IPS DF 19.7 (cell line): ENCODE data around the gene PRADC1.

Experiments
- DNase-seq: peaks from one replicate; pipeline ENCODE4 v3.0.0-alpha.2; 2013; ENCODE audit warnings: low read depth, low spot score

Gene PRADC1

DNA sequence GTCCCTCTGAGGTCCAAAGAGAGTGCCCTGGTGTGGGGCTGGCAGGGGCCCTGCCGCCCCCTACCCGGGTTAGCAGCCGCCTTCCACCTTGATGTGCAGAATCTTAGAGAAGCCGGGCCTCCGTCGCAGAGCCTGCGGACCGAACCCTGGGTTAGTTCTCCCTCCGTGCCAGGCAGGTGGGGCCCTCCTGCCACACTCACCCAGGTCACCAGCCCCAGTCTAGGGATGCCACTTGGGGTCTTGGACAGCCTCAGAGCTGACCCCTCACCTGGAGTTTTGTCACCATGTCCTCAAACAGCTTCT, 25.8 kb upstream of the PRADC1 start:
- no peak for DNase-seq

DNA sequence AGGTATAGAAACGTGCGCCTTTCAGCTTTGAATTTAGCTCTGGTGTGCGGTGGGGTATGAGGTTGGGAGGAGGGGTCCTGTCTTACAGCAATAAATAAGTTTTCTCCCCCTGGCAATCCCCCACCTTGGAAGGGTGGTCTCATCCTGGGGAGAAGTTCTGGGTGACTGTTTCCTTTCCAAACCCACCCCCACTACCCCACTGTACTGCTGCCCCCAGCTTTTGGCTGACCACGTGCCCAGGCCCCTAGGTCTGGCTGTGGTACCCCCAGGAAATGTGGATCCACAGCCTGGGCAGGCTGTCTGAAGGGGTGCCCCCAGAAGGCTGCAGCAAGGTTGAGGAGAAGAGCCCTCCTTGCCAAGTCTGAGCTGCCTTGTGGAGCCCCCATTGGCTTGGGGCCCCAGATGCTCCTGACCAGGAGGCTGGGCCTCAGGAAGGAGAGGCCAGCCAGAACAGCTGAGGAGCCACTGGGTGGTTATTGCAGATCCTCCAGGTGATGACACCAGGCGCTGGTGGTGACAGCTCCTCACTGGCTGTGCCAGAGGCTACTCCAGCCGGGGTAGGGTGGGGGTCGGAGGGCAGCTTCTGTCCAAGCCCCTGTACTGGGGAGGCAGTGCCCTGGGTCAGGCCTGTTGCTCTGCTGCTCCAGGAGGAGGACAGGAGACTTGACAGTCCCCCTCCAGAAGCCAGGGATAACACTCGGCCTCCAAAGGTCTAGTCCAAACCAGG, 25.3 kb upstream of the PRADC1 start:
- DNase-seq, result no peak

DNA sequence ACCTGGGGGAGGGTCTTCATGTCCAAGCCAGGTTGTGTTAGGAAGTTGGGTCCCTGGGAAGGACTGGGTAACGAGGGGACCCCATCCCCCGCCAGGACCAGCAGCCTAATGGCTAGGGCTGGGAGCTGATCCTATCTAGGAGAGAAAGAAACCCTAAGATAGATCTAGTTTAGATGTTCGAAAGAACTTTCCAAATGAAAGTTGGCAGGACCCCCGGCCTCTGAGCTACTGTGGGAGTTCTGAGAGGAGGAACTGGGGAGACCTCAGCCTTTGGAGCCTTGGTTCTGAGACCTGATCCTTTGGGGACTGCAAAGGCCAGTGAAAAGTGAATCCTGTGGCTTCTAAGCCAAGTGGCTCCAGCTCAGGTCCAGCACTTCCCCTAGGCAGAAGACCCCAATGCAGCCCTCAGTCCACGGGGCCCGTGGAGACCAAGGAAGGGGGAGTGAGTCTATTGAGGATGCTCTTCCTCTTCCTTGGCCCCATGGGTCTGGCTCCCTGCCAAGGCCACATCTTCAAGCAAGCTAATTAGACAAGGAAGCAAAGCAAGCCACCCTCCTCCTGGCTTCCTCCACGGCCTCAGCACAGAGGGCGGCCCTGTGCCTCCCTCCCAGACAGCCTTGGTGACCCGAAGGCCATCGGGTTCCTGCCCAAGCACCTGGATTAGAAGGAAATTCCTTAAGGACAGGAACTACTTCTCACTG, 24.5 kb upstream of the PRADC1 start:
- DNase-seq, result no peak

DNA sequence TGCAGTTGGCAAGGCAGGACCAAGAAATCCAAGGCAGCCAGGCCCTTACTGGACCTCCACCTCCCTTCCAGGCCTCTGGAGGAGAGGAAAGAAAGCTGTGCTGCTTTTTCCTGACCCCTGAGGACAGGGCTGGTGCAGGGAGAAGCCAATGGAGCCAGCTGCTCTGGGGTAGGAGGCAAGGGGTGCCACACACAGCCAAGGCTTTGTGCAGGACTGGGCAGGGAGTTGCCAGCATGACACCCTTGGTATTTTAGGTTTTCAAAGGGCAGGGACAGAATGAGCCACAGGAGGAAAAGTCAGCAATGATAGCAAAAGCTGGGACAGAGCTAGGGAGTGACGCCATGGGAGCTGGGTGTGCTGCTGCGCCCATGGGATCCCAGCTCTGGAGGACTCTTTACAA, 24.0 kb upstream of the PRADC1 start:
- no peak for DNase-seq

DNA sequence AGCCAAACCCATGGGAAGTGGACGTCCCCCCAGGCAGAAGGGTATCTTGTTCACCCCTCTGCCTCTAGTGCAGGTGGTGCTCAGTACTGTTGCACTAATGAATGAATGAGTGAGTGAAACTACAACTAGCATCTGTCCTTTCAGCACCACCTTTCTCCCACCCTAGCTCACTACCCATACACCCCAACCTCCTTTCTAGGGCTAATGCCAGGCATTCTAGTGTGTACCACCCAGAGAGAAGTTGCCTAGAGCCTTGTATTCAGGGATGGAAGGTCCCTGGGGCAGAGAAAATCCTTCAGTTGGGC, 23.5 kb upstream of the PRADC1 start:
- no peak for DNase-seq

DNA sequence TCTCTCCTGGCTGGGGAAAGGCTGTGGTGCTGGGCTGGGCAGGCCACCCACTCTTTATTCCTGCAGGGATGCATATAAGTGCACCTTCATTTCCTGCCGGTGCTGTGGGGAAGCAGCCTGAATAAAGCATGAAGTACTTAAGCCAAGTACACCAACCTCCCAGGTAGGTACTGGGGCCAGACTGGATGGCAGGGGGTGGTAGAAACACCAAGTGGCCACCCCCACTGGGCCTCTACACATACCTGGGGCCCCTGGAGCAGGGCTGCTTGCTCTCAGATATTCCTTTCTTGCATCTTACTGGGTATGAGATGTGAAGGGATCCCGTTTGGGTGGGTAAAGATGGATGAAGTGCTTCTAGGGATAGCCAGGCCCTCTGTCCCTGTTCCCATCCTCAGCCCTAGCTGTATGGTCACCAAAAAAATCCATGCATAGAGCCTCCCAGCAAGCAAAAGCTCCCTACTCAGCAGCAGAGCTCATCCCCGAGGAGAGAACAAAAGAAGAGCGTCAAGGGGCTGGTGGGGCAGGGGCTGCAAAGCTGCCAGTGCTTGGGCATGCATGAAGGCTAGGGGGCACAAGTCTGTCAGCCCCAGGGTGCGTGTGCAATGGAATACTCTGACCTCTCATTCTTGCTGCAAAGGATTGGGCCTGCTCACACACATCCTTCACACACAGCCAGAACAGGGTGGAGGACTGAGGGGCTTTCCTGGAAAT, 23.0 kb upstream of the PRADC1 start:
- no peak for DNase-seq

DNA sequence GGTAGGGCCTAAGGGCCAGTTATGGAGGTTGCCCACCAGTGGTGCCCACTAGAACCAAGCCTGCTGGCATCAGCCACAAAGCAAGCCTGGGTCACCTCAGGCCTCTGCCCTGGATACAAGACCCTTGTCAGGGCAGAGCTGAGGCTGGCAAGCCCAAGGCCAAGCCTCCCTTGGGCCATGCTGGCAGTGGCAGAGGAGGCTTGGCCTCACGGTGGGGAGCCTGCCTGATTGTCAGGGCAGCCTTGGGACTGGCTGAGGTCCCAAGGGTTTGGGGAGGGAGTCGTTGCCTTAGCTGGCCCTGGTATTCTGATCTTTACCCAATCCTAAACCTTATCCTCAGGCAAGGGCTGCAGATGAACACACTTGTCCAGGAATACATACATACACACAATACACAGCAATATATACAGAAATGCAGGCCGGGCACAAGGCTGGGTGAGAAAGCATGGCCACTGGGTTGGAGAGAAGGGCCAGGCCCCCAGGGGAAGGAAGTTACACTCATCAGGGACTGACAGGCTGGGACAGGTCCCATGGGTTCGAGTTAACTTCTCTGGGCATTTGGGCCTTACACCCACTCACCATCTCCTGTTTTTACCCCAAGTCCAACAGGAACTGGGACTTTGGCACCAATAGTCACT, 22.1 kb upstream of the PRADC1 start:
- no peak for DNase-seq

DNA sequence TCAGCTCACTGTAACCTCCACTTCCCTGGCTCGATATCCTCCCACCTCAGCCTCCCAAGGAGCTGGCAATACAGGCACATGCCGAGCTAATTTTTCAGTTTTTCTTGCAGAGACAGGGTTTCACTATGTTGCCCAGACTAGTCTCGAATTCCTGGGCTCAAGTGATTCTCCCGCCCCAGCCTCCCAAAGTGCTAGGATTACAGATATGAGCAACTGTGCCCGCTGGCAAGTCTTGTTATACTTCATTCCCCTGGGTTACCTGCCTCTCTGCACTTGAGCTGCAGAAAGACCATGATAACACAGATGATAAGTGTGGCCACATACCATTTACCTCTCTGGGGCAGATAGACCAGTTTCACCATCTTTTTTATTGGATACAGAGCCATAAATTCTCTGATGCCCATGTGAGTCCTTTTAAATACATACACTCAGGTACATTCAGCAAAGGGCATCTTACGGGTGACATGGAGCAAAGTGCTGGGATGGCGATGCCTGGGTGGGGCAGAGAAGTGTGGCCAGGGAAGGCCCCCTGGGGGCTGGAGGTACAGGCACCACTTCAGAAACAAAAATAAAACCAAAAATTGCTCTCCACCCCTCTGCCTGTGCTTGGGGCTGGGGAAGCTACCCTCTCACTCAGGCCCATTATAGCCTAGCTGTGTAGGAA, 21.4 kb upstream of the PRADC1 start:
- DNase-seq, result no peak

DNA sequence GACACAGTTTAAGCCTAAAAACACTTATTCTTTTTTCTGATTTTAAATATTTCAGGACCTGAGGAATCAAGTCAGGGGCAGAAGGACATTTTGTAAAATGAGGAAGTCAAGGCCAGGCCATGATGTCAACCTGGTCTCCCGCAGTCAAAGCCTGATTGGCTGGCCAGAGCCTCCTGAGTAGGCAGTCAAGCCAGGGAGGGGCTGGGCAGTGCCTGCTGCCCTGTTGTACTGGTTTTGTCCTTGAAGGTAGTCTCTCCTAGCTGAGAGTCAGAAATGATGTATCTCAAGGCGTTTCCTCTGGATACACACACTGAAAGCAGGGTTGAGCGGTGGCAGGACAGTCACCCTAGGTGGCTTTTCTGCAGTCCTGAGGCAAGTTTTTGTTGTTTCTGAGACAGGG, 20.9 kb upstream of the PRADC1 start:
- no peak for DNase-seq

DNA sequence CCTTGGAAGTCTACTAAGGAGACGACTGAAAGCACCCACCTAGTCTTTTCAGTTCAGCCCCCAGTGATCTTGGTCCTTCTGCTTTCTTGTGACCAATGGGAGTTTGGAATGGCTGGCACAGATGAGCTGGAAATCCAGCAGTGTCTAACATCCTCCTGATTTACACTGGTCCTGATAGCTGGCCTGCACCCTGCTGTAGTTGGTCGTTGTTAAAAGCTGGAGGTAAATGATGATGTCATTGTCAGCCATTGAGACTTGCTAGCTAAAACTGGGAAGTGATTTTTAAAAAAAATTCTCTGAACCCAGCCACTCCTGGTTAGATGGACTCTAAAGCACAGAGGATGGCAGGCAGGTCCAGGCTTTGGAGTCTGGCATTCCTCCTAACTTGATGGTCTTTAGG, 20.4 kb upstream of the PRADC1 start:
- DNase-seq, result no peak

DNA sequence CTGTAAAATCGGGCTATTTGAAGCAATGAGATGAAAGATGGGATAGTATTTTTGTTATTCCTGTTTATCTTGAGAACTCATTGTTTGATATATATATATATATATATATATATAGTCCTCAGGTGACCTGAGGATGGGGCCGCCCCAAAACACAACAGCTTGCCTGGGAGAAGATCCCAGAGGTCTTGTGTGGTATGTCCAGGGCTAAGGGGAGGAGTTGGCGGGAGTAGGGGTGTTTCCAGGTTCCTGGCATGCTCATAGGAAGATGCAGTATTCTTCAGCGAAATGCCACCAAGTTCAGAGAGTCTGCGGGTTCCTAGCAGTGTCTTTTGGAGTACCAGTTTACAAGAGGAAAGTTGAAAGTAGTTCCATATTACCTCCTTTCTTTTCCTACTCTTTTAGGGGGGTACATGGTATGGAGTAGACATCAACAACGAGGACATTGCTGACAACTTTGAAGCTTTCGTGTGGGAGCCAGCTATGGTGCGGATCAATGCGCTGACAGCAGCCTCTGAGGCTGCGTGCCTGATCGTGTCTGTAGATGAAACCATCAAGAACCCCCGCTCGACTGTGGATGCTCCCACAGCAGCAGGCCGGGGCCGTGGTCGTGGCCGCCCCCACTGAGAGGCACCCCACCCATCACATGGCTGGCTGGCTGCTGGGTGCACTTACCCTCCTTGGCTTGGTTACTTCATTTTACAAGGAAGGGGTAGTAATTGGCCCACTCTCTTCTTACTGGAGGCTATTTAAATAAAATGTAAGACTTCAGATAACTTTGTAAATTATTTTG, 19.4 kb upstream of the PRADC1 start:
- no peak for DNase-seq

DNA sequence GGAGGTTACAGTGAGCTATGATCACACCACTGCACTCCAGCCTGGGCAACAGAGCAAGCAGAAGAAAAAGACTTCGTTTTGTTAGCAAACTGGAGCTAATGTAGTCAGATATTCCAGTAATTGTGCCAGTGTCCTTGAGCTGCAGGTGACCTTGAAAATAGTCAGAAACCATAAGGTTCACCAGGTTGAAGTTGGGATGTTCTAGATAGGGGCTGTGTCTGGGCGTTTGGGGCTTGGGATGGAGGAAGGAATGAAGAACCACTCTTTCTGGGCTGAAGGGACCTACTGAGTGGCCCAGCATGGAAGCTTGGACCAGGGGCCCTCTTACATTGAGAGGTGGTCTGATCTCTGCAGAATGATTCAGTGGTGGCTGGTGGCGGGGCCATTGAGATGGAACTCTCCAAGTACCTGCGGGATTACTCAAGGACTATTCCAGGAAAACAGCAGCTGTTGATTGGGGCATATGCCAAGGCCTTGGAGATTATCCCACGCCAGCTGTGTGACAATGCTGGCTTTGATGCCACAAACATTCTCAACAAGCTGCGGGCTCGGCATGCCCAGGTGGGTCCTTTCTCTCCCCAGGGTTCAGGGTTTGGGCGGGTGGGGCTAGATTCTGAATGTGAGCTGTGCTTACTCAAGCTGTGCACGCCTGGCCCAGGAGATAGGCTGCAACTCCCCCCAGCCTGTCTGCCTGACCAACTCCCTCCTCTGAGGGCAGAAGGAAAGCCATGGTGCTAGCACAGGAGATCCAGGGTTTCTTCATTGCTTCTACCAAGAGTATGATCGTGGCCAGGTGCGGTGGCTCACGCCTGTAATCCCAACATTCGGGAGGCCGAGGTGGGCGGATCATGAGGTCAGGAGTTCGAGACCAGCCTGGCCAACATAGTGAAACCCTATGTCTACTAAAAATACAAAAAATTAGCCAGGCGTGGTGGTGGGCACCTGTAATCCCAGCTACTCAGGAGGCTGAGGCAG, 18.1 kb upstream of the PRADC1 start:
- DNase-seq, result no peak

DNA sequence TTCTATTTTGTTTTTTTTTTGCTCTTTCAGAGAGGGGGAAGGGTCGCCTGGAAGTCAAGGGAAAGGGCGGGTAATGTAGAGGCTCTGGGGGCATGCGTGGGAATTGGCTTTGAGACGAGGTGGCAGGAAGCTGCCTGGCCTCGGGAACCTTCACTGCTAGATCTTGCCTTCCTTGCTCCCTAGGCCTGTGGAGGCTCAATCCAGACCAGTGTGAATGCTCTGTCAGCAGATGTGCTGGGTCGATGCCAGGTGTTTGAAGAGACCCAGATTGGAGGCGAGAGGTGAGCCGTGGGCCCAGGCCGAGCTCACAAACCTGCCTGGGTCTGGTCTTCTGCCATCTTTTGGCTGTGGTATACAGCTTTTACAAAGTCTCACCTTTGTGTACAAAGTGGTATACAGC, 16.6 kb upstream of the PRADC1 start:
- DNase-seq, result no peak

DNA sequence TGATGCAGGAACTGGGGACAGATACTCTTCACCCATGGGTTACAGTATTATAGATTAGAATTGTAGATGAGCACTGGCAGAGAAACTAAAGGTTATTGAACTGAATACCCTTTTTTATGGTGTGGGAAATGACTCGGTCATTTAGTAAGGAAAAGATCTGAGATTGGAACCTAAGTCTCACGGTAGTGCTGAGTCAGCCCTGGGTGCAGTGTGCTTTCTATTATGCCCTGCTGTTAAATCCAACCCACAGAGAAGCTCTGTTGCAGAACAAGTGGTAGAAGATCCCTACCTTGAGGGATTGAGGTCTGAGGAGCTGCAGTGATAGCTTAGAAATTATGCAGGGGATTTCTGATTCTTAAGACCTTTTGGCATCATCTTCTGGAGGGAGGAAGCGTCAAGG, 13.8 kb upstream of the PRADC1 start:
- no peak for DNase-seq

DNA sequence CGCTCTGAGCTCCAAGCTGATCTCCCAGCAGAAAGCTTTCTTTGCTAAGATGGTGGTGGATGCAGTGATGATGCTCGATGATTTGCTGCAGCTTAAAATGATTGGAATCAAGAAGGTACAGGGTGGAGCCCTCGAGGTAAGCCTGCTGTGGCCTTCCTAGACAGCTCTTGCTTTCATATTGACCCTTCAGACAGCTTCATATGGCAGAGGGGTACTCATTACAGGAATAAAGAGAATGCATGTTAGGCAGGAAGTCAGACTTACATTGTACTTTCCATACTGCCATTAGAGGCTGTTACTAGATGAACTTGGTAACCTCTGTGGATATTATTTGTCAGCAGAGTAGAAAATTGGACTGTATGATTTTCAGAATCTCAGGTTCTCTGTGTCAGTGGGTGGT, 11.5 kb upstream of the PRADC1 start:
- DNase-seq, result no peak

DNA sequence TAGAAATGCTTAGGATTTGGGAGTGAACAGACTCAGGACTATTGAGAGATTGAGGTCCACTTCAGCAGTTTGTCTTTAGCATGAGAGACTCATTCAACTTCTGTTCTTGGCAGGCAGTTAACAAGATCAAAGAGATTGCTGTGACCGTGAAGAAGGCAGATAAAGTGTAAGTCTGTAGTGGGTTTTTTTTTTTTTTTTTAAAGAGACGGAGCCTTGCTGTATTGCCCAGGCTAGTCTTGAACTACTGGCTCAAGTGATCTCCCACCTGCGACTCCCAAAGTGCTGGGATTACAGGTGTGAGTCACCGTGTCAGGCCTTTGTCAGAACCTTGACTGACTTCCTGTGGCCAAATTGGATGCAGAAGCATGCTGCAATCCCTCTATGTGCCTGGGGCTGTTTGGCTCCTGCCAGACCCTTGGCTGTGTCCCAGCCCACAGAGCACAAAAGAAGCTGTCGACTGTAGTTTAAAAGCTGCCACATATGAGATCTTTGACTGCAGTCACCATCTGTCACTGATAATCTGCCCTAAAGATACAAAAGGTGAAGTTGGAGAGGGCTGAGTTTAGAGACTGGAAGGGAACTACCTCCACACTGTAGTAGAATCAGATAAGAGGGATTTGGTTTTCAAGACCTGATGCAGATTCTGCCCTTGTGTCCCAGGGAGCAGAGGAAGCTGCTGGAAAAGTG, 11.0 kb upstream of the PRADC1 start:
- DNase-seq, result no peak

DNA sequence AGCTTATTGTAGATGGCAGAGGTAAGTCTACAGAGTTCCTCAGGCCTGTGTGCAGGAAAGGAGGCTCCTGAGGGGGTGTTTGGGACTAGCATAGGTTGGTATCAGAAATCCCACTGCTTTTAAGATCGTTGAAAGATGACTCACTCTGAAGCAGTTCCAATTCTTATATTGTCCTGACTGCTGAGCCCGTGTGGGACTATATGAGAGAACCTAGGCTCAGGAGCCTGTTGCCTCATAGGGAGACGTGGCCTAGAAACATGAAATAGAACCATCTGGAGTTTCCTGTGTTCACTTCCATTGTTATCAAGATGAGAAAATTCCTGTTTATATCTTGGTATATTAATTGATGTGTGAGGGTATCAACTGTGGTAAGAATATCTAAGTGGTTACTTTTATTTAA, 6.7 kb upstream of the PRADC1 start:
- no peak for DNase-seq

DNA sequence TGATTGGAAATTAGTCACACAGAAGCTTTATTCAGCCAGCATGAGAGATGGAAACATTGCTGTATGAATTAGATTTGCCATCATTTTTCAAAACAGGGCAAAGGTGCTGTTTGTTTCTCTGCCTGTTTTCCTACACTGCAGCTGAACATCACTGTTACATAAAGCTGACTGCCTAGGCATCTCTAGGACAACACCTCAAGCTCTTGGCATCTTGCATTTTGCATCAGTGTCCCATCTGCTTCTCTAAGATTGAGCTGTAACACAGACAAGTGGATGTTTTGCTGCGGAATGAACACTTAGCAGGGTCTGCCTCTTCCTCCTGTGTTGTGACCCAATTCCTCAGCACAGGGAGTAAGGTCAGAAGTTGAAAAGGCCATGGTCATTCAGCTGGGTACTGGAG, 5.9 kb upstream of the PRADC1 start:
- no peak for DNase-seq

DNA sequence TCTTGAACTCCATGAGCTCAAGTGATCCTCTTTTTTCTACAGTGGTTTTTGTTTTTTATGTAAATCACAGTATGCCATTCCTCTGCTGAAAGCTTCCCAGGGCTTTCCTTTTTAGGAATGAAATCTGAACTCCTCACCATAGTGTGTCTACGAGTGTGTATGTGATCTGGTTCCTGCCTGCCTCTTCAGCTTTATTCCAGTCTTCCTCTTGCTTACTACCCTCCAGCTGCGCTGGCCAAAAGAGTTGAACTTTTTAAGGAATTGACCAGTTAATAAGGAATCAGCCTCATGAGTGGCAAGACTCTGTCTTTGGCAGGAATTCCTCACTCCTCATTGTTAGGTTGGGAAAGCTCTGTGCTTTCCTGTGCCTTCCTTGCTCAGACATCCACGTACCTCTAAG, 5.1 kb upstream of the PRADC1 start:
- DNase-seq, result no peak

DNA sequence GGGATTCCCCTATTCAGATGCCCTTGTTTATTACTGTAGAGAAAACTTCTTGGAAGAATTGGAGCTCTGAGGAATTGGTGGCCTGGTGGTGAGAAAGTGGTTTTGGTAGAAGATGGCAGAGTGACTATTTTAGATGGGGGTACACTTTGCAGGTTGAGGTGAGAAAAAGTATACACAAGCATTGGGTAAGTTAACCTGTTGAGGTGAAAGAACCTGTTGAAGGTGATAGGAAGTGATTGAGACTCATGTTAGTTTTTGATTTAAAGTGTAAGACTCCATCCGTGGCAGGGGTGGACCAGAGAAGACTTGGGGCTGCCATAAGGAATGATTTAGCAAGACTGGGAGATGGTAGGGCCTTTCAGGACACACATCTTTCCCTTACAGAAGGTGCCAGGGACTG, 4.1 kb upstream of the PRADC1 start:
- DNase-seq, result no peak
